Thyroid gland (tissue), 4 donors: ENCODE measurements around the gene GRB7. TPM values are rescaled to one million over a fixed set of nuclear protein-coding genes. Genes with fewer than 3 reads are reported as not detected.

Experiments used
- DNase-seq, 2 donors: peaks; one replicate each; pipeline ENCODE4 v3.0.0-alpha.2; 2019
- H3K27ac ChIP-seq, 3 donors: fragments of 200-600 bp; sonication (generic); 1 replicate in 2 of 3; 2 replicates in 1 of 3; pipeline ENCODE4 v1.5.1; 2016 to 2019; ENCODE audit warnings: mild to moderate bottlenecking in 1 of 3, moderate library complexity in 1 of 3
- H3K27me3 ChIP-seq: fragments of 200-600 bp; sonication (generic); one replicate; pipeline ENCODE4 v1.5.1; 2019
- H3K36me3 ChIP-seq, 2 donors: fragments of 200-600 bp; sonication (generic); one replicate each; pipeline ENCODE4 v1.5.1; 2016 to 2019
- H3K4me1 ChIP-seq, 2 donors: fragments of 200-600 bp; sonication (generic); one replicate each; pipeline ENCODE4 v1.5.1; 2017 to 2019
- H3K4me3 ChIP-seq, 3 donors: fragments of 200-600 bp; sonication (generic); replicated peaks in 1 of 3; 1 replicate in 2 of 3; 2 replicates in 1 of 3; pipeline ENCODE4 v1.5.1; 2016; ENCODE audit warnings: mild to moderate bottlenecking in 1 of 3
- H3K9me3 ChIP-seq: fragments of 200-600 bp; sonication (generic); one replicate; pipeline ENCODE4 v1.5.1; 2017
- CTCF ChIP-seq, 6 experiments: fragments of 200-600 bp in 3 of 6; fragments of 450-650 bp in 3 of 6; sonication (generic) in 3 of 6; IDR thresholded peaks; one replicate each; pipeline ENCODE4 v1.5.1; 2016 to 2019; ENCODE audit warnings: antibody characterized with exemption in 6 of 6, mild to moderate bottlenecking in 2 of 6, inconsistent platforms in 1 of 6, moderate library complexity in 1 of 6
- POLR2A ChIP-seq, 2 donors: fragments of 450-650 bp; IDR thresholded peaks; one replicate each; pipeline ENCODE4 v1.6.1; 2017; ENCODE audit warnings: antibody characterized with exemption in 2 of 2, mild to moderate bottlenecking in 2 of 2, moderate library complexity in 1 of 2
- WGBS, 2 donors: methylation state at CpG; one replicate each; pipeline ENCODE4 v1.1.5; 2017; 5-methylcytosine and 5-hydroxymethylcytosine counted together
- intact Hi-C: fragments of 100-400 bp; cut with DNase I; formaldehyde crosslinking; loops from one replicate; pipeline ENCODE4 v1.15.1; 2023
- total RNA-seq, 4 donors: library from RNA; depleted of rRNA; stranded (reverse); fragments of >200 nt; gene quantifications; one replicate each; pipeline ENCODE4 v1.2.3, GENCODE V29; 2016

Gene GRB7
- total RNA-seq, 4 donors from 2014 or later = 7.1 to 14.0 (median 8.7) TPM

- TF ChIP-seq CTCF (IDR thresholded peaks at IDR 0.05) (no peak), POLR2A (IDR thresholded peaks at IDR 0.05) (no peak)
- peak overlapping the region in 2 of 3 donors; percentile 58 to 63 for H3K27ac ChIP-seq
- peaks cover 7 to 13% of the 10 kb centered on the region in 2 donors for H3K4me1 ChIP-seq
- no peak for DNase-seq
- no peak overlapping the region for H3K4me3 ChIP-seq
- H3K36me3 ChIP-seq = peaks cover 38 to 48% of the 10 kb centered on the region in 2 donors
- H3K27me3 ChIP-seq = no peaks in the 10 kb centered on the region
- 86 to 96% methylated on average over 12 to 18 of the region's 18 CpGs for WGBS, 2 donors
- H3K9me3 ChIP-seq = no peaks in the 10 kb centered on the region
- intact Hi-C loops = no loop called here
These were observed 22.2 kb upstream of the GRB7 start for GRCh38 chr17:39715375-39716072.

GRCh38 chr17:39716073-39716818 lies 21.5 kb upstream of the GRB7 start:
- Histone ChIP-seq H3K4me3 (no peak overlapping the region), H3K4me1 (peaks cover 7 to 13% of the 10 kb centered on the region in 2 donors), H3K27ac (peak overlapping the region; percentile 39 to 63 (median 58)), H3K9me3 (no peaks in the 10 kb centered on the region), H3K27me3 (no peaks in the 10 kb centered on the region), H3K36me3 (peaks cover 38 to 48% of the 10 kb centered on the region in 2 donors)
- TF ChIP-seq CTCF (IDR thresholded peaks at IDR 0.05) = no peak
- TF ChIP-seq POLR2A (IDR thresholded peaks at IDR 0.05) = no peak
- 77 to 81% methylated on average over 14 to 15 of the region's 15 CpGs for WGBS, 2 donors
- intact Hi-C loops = no loop called here
- DNase-seq = peak; percentile 63 to 81

GRCh38 chr17:39716879-39717536 lies 20.7 kb upstream of the GRB7 start:
- intact Hi-C loops = no loop called here
- WGBS, 2 donors = 84 to 90% methylated on average over 9 to 11 of the region's 11 CpGs
- no peak for TF ChIP-seq CTCF (IDR thresholded peaks at IDR 0.05)
- no peak for TF ChIP-seq POLR2A (IDR thresholded peaks at IDR 0.05)
- DNase-seq = peak in 1 of 2 donors; percentile 44
- H3K36me3 ChIP-seq = peaks cover 33 to 44% of the 10 kb centered on the region in 2 donors
- H3K4me3 ChIP-seq = no peak overlapping the region
- peak overlapping the region; percentile 36 to 63 (median 58) for H3K27ac ChIP-seq
- peaks cover 3 to 13% of the 10 kb centered on the region in 2 donors for H3K4me1 ChIP-seq
- no peaks in the 10 kb centered on the region for H3K27me3 ChIP-seq
- no peaks in the 10 kb centered on the region for H3K9me3 ChIP-seq

GRCh38 chr17:39717660-39718059 lies 20.1 kb upstream of the GRB7 start:
- Histone ChIP-seq H3K9me3 (no peaks in the 10 kb centered on the region), H3K27ac (no peak overlapping the region), H3K36me3 (peaks cover 28 to 40% of the 10 kb centered on the region in 2 donors), H3K27me3 (no peaks in the 10 kb centered on the region), H3K4me1 (peaks cover 3 to 13% of the 10 kb centered on the region in 2 donors), H3K4me3 (no peak overlapping the region)
- intact Hi-C loops = no loop called here
- no peak for TF ChIP-seq POLR2A (IDR thresholded peaks at IDR 0.05)
- no peak for TF ChIP-seq CTCF (IDR thresholded peaks at IDR 0.05)
- no peak for DNase-seq
- 82 to 89% methylated on average over 6 of the region's 6 CpGs for WGBS, 2 donors
